HepG2 (cell line): Measurements from ENCODE around the gene IFI35. TPM values are rescaled to one million over a fixed set of nuclear protein-coding genes. Genes with fewer than 3 reads are reported as not detected.

Experiments
- polyA plus RNA-seq, 8 experiments: library from polyadenylated mRNA; depleted of rRNA in 3 of 8; stranded (reverse) in 7 of 8; unstranded in 1 of 8; fragments of >200 nt; fragmentation: Illumina TruSeq in 4 of 8; extraction: Trizol in 4 of 8; gene quantifications; 2 replicates each; pipeline versions ENCODE4 v1.2.1 to v1.2.3, GENCODE V29; 2011 to 2016; ENCODE audit warnings: low read depth in 4 of 8, missing spikeins in 1 of 8, mixed read lengths in 1 of 8; ENCODE audit not compliant: insufficient read depth in 1 of 8
- small RNA-seq, 3 experiments: library from RNA; depleted of rRNA; stranded (forward); fragments of <200 nt; gene quantifications; one replicate each; pipeline ENCODE3, GENCODE V24; 2012; ENCODE audit warnings: low read depth in 2 of 3, low replicate concordance in 1 of 3; ENCODE audit not compliant: insufficient read length in 3 of 3, insufficient read depth in 2 of 3
- total RNA-seq, 5 experiments: library from RNA; depleted of rRNA; stranded (reverse); fragments of >200 nt; fragmentation: Illumina TruSeq; extraction: Trizol; gene quantifications; 2 replicates each; pipeline ENCODE4 v1.2.3, GENCODE V29; 2016; ENCODE audit warnings: low read depth in 1 of 5

IFI35 gene
- total and polyA plus RNA-seq, 2 of the 13 experiments (the other 11 are each of a cell fraction or from before 2014, with no cell fraction given), result 28.9 to 38.1 TPM

Small RNA genes within 50 kb of the gene (small RNA-seq; reads per million reads assigned to genes)
- gene AARSD1, result 0 to 0.33 (median 0.10) reads per million in 3 experiments

Other genes with a start within 250 kb of the IFI35 start
- 0.74 and 1.4 TPM in 2 replicates for gene RAMP2, start 245.6 kb upstream of the IFI35 start, total RNA-seq (2016; rRNA removed; fragmentation: Illumina TruSeq; extraction: Trizol)
- 5.2 and 7.1 TPM in 2 replicates for gene RAMP2, start 245.6 kb upstream of the IFI35 start, polyA plus RNA-seq (2011; rRNA removed)
- 148 and 161 TPM in 2 replicates for gene VPS25, start 233.3 kb upstream of the IFI35 start, total RNA-seq (2016; rRNA removed; fragmentation: Illumina TruSeq; extraction: Trizol)
- gene VPS25, start 233.3 kb upstream of the IFI35 start, polyA plus RNA-seq (2011; rRNA removed), result 249 and 270 TPM in 2 replicates
- 1.5 and 2.7 TPM in 2 replicates for gene WNK4, start 226.2 kb upstream of the IFI35 start, total RNA-seq (2016; rRNA removed; fragmentation: Illumina TruSeq; extraction: Trizol)
- 13.7 and 16.9 TPM in 2 replicates for gene WNK4, start 226.2 kb upstream of the IFI35 start, polyA plus RNA-seq (2011; rRNA removed)
- 202 and 250 TPM in 2 replicates for gene COA3, start 208.1 kb upstream of the IFI35 start, total RNA-seq (2016; rRNA removed; fragmentation: Illumina TruSeq; extraction: Trizol)
- 130 and 133 TPM in 2 replicates for gene COA3, start 208.1 kb upstream of the IFI35 start, polyA plus RNA-seq (2011; rRNA removed)
- 0.11 TPM in 1 of 2 replicates, not detected in the other for gene CNTD1, start 207.9 kb upstream of the IFI35 start, total RNA-seq (2016; rRNA removed; fragmentation: Illumina TruSeq; extraction: Trizol)
- 0.15 and 0.34 TPM in 2 replicates for gene CNTD1, start 207.9 kb upstream of the IFI35 start, polyA plus RNA-seq (2011; rRNA removed)
- 97.2 and 109 TPM in 2 replicates for gene BECN1, start 182.5 kb upstream of the IFI35 start, total RNA-seq (2016; rRNA removed; fragmentation: Illumina TruSeq; extraction: Trizol)
- 77.1 and 82.1 TPM in 2 replicates for gene BECN1, start 182.5 kb upstream of the IFI35 start, polyA plus RNA-seq (2011; rRNA removed)
- gene PSME3, start 173.4 kb upstream of the IFI35 start, total RNA-seq (2016; rRNA removed; fragmentation: Illumina TruSeq; extraction: Trizol), result 135 and 202 TPM in 2 replicates
- 61.5 and 66.3 TPM in 2 replicates for gene PSME3, start 173.4 kb upstream of the IFI35 start, polyA plus RNA-seq (2011; rRNA removed)
- 0.55 and 1.2 TPM in 2 replicates for gene AOC2, start 162.2 kb upstream of the IFI35 start, total RNA-seq (2016; rRNA removed; fragmentation: Illumina TruSeq; extraction: Trizol)
- gene AOC2, start 162.2 kb upstream of the IFI35 start, polyA plus RNA-seq (2011; rRNA removed), result 3.3 and 5.1 TPM in 2 replicates
- gene AOC3, start 155.6 kb upstream of the IFI35 start, total RNA-seq (2016; rRNA removed; fragmentation: Illumina TruSeq; extraction: Trizol), result 8.7 and 10.4 TPM in 2 replicates
- 51.7 and 61.0 TPM in 2 replicates for gene AOC3, start 155.6 kb upstream of the IFI35 start, polyA plus RNA-seq (2011; rRNA removed)
- 0.56 and 1.7 TPM in 2 replicates for gene G6PC1, start 106.0 kb upstream of the IFI35 start, total RNA-seq (2016; rRNA removed; fragmentation: Illumina TruSeq; extraction: Trizol)
- 37.9 and 127 TPM in 2 replicates for gene G6PC1, start 106.0 kb upstream of the IFI35 start, polyA plus RNA-seq (2011; rRNA removed)
- gene AARSD1, start 42.3 kb upstream of the IFI35 start, total RNA-seq (2016; rRNA removed; fragmentation: Illumina TruSeq; extraction: Trizol), result 24.7 and 29.8 TPM in 2 replicates
- 25.6 and 29.3 TPM in 2 replicates for gene AARSD1, start 42.3 kb upstream of the IFI35 start, polyA plus RNA-seq (2011; rRNA removed)
- 1.2 and 1.9 TPM in 2 replicates for gene PTGES3L, start 26.7 kb upstream of the IFI35 start, total RNA-seq (2016; rRNA removed; fragmentation: Illumina TruSeq; extraction: Trizol)
- 1.9 and 2.9 TPM in 2 replicates for gene PTGES3L, start 26.7 kb upstream of the IFI35 start, polyA plus RNA-seq (2011; rRNA removed)
- 9.4 and 10.3 TPM in 2 replicates for gene RUNDC1, start 26.2 kb upstream of the IFI35 start, total RNA-seq (2016; rRNA removed; fragmentation: Illumina TruSeq; extraction: Trizol)
- 11.4 and 14.0 TPM in 2 replicates for gene RUNDC1, start 26.2 kb upstream of the IFI35 start, polyA plus RNA-seq (2011; rRNA removed)
- gene RPL27, start 8.4 kb upstream of the IFI35 start, total RNA-seq (2016; rRNA removed; fragmentation: Illumina TruSeq; extraction: Trizol), result 1,585 and 1,854 TPM in 2 replicates
- gene RPL27, start 8.4 kb upstream of the IFI35 start, polyA plus RNA-seq (2011; rRNA removed), result 5,537 and 5,840 TPM in 2 replicates
- gene VAT1, start 15.6 kb downstream of the IFI35 start, total RNA-seq (2016; rRNA removed; fragmentation: Illumina TruSeq; extraction: Trizol), result 143 TPM in 2 replicates
- gene VAT1, start 15.6 kb downstream of the IFI35 start, polyA plus RNA-seq (2011; rRNA removed), result 197 and 205 TPM in 2 replicates
- gene RND2, start 18.4 kb downstream of the IFI35 start, total RNA-seq (2016; rRNA removed; fragmentation: Illumina TruSeq; extraction: Trizol), result 0.11 TPM in 2 replicates
- 0.04 and 0.05 TPM in 2 replicates for gene RND2, start 18.4 kb downstream of the IFI35 start, polyA plus RNA-seq (2011; rRNA removed)
- gene BRCA1, start 118.6 kb downstream of the IFI35 start, total RNA-seq (2016; rRNA removed; fragmentation: Illumina TruSeq; extraction: Trizol), result 37.5 and 56.0 TPM in 2 replicates
- 11.7 and 13.3 TPM in 2 replicates for gene BRCA1, start 118.6 kb downstream of the IFI35 start, polyA plus RNA-seq (2011; rRNA removed)
- 51.7 and 79.0 TPM in 2 replicates for gene NBR1, start 164.4 kb downstream of the IFI35 start, total RNA-seq (2016; rRNA removed; fragmentation: Illumina TruSeq; extraction: Trizol)
- 102 and 121 TPM in 2 replicates for gene NBR1, start 164.4 kb downstream of the IFI35 start, polyA plus RNA-seq (2011; rRNA removed)
- 7.3 and 16.9 TPM in 2 replicates for gene TMEM106A, start 205.1 kb downstream of the IFI35 start, total RNA-seq (2016; rRNA removed; fragmentation: Illumina TruSeq; extraction: Trizol)
- 34.9 and 35.9 TPM in 2 replicates for gene TMEM106A, start 205.1 kb downstream of the IFI35 start, polyA plus RNA-seq (2011; rRNA removed)
- gene CCDC200, start 221.8 kb downstream of the IFI35 start, total RNA-seq (2016; rRNA removed; fragmentation: Illumina TruSeq; extraction: Trizol), result not detected in 2 replicates
- not detected in 2 replicates for gene CCDC200, start 221.8 kb downstream of the IFI35 start, polyA plus RNA-seq (2011; rRNA removed)
- gene RNU2-1, start 227.2 kb downstream of the IFI35 start, total RNA-seq (2016; rRNA removed; fragmentation: Illumina TruSeq; extraction: Trizol), result not detected in 2 replicates
- gene RNU2-1, start 227.2 kb downstream of the IFI35 start, polyA plus RNA-seq (2011; rRNA removed), result not detected in 2 replicates